ENCODE data around the gene MAGEB3.

MAGEB3 gene

GRCh38 chrX:30282527-30282926 is 52.1 kb downstream of the MAGEB3 start:
- DNase-seq, result no peak

- DNase-seq, result no peak
Measured at GRCh38 chrX:30283456-30284200, 53.2 kb downstream of the MAGEB3 start.

Measured in DMS 273 treated with DMSO at 0.1 percent for 48 hours (cell line).